Fibroblast of skin of abdomen (primary cell): ENCODE measurements around the gene TNFRSF4.
"Not testable (repeated sequence)": the region's sequence is repeated elsewhere in the genome, so short reads cannot be mapped to it uniquely, and the experiment has no call there.

ENCODE experiments used
- DNase-seq: peaks from one replicate; pipeline ENCODE4 v3.0.0-alpha.2; 2013

Gene TNFRSF4

DNA sequence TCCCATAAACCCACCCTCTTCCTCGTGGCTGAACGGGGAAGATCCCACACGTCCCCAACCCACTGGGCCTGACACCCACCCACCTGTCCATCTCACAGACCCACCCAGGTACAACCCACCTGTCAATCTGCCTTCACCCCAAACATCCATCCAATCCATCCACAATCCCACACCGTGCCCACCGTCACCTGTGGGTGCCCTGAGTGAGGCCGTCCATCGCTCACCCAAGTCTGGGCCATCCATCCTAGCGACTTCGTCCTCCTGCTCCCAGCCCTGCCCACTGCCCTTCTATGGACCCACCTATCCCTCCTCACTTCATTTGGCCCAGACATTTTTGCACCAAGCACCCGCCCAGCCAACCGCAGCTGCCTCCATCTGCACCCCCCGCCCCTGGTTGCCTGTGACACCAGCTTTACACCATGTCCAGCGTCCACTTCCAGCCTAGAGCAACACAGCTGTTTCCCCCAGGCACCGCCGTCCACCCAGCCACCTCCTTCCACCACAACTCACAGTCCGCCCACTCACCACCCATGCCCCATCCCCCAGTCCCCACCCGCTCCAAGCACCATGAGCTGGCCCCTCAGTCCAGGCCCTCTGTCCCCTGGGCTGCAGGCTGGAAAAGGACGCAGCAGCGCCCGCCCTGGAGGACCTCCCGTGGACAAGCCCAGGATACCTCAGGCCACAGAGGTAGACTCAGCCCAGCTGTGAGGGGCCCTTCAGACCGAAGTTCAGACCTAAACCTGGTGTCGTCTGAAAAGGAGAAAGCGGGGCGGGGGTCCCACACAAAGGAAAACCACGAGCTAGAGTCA, 32.6 kb downstream of the TNFRSF4 start:
- no peak for DNase-seq

DNA sequence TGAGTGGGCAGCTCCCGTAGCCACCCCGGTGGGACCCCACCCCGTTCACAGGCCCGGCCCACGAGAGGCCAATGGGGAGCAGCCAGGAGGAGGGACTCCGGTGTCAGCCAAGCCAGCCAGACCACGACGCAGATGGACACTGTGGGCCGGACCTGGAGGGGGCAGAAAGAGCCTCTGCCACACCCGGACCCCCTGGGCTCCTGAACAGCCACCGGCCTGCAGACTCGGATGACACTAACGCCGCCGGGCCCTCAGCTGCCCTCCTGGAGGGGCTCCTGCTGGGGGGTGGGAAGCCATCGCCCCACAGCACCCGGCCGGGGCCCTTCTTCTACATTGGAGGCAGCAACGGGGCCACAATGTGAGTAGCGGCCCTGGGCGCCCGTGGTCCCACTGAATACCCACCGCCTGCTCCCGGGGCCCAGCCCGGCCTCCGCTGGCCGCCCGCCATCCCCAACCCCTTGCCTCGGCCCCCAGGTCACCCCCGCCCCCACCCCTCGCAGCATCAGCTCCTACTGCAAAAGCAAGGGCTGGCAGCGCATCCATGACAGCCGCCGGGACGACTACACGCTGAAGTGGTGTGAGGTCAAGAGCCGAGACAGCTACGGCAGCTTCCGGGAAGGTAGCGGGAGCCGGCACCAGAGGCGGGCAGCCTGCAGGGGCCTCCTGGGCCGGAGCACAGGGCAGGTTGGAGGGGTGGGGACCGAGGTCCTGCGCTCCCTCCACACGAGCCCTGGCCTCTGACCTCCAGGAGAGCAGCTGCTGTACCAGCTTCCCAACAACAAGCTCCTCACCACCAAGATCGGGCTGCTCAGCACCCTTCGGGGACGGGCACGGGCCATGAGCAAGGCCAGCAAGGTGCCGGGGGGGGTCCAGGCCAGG, 33.7 kb downstream of the TNFRSF4 start:
- DNase-seq = no peak

- no peak for DNase-seq
These were observed 34.5 kb downstream of the TNFRSF4 start for GRCh38 chr1:1179346-1179982.

GRCh38 chr1:1178794-1179331, 35.1 kb downstream of the TNFRSF4 start:
- DNase-seq = no peak

DNA sequence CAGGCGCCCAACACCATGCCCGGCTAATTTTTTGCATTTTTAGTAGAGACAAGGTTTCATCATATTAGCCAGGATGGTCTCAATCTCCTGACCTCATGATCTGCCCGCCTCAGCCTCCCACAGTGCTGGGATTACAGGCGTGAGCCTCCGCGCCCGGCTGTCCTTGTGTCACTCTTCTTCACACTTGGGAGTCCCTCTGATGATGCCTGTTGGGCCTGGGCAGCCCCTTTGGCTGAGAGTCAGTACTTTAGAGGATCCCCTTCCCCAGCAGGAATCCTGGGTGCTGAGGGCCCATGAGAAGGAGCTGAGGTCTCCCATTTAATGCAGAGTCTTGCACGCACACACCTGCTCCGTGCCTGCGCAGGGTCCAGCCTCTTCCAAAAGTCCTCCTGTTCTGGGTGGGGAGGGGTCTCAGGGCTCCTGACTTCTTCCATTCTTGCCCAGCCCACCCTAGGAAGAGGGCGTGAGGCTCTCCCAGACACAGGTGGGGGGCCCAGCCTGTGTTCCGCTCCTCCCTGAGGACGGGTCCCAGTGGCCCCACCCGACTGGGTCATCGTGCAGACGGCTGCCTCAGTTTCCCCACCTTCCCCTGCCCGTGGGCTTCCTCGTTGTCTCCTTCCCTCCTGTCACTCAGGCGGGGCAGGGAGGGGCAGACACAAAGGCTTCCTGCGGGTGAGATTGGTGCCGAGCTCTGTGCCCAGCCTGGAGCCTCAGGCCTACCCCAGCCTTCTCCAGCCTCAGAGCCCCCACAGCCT, 36.3 kb downstream of the TNFRSF4 start:
- DNase-seq = no peak

DNA sequence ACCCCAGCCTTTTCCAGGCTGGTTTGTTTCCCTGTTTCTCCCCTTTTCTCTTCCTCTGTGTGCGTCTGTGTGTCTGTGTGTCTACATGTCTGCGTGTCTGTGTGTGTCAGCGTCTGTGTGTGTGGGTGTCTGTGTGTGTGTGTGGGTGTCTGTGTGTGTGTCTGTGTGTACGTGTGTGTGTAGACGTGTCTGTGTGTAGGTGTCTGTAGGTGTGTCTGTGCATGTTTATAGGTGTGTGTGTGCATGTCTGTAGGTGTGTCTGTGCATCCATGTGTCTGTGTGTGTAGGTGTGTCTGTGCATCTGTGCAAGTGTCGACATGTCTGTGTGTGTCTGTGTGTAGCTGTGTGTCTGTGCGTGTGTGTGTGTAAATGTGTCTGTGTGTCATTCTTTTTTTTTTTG, 37.0 kb downstream of the TNFRSF4 start:
- DNase-seq = no peak

GRCh38 chr1:1176063-1176761, 37.7 kb downstream of the TNFRSF4 start:
- DNase-seq = not testable (repeated sequence)

- DNase-seq = no peak
These were observed 38.5 kb downstream of the TNFRSF4 start for GRCh38 chr1:1175221-1176062.

GRCh38 chr1:1173793-1174415, 40.0 kb downstream of the TNFRSF4 start, which contains the start of gene TTLL10:
TTLL10 (plus strand) TSS chr1:1173880; CDS start chr1:1179216, 5,336 bp downstream.
- no peak for DNase-seq

GRCh38 chr1:1173061-1173792, 40.7 kb downstream of the TNFRSF4 start:
- no peak for DNase-seq

- no peak for DNase-seq
These were observed 42.2 kb downstream of the TNFRSF4 start for GRCh38 chr1:1171546-1172340.

GRCh38 chr1:1171161-1171545, 42.8 kb downstream of the TNFRSF4 start:
- DNase-seq = no peak

- DNase-seq = no peak
These were observed 43.5 kb downstream of the TNFRSF4 start for GRCh38 chr1:1170215-1171091.

GRCh38 chr1:1169429-1170214, 44.3 kb downstream of the TNFRSF4 start:
- DNase-seq = no peak

GRCh38 chr1:1168451-1169411, 45.2 kb downstream of the TNFRSF4 start:
- DNase-seq = no peak
